ENCODE measurements around the gene SSH2.

DNA sequence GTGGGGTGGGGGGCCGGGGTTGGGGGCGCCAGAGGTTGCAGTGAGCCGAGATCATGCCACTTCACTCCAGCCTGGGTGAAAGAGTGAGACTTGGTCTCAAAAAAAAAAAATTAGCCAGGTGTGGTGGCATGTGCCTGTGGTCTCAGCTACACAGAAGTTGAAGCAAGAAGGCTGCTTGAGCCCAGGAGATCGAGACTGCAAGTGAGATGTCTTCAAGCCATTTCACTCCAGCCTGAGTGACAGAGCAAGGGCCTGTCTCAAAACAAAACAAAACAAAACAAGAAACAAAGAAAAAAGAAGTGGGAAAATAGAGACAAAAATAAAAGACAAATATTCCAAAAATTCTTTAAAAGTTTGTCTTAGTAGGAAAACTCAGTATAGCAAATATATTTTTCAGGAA, 172.2 kb downstream of the SSH2 start:
- TF ChIP-seq, protein P1, sequence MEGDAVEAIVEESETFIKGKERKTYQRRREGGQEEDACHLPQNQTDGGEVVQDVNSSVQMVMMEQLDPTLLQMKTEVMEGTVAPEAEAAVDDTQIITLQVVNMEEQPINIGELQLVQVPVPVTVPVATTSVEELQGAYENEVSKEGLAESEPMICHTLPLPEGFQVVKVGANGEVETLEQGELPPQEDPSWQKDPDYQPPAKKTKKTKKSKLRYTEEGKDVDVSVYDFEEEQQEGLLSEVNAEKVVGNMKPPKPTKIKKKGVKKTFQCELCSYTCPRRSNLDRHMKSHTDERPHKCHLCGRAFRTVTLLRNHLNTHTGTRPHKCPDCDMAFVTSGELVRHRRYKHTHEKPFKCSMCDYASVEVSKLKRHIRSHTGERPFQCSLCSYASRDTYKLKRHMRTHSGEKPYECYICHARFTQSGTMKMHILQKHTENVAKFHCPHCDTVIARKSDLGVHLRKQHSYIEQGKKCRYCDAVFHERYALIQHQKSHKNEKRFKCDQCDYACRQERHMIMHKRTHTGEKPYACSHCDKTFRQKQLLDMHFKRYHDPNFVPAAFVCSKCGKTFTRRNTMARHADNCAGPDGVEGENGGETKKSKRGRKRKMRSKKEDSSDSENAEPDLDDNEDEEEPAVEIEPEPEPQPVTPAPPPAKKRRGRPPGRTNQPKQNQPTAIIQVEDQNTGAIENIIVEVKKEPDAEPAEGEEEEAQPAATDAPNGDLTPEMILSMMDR (IDR thresholded peaks at IDR 0.05): no peak
- TF ChIP-seq POLR2A (IDR thresholded peaks at IDR 0.05): no peak
- no peak for TF ChIP-seq EP300 (IDR thresholded peaks at IDR 0.05)
- TF ChIP-seq POLR2AphosphoS5 (IDR thresholded peaks at IDR 0.05): no peak
